ENCODE data around the gene GRM8. TPM values are rescaled to one million over a fixed set of nuclear protein-coding genes. Genes with fewer than 3 reads are reported as not detected.

GRM8 gene
- total RNA-seq, 1 experiment from 2014 or later: 1.8 TPM

GRCh38 chr7:126843336-126843735 lies 409.4 kb downstream of the GRM8 start:
- Mint-ChIP-seq H3K9me3 (peaks cover 0 to 3% of the 10 kb centered on the region in 2 experiments; a peak in 2 of 5 replicates), H3K27ac (no peak overlapping the region), H3K4me1 (no peaks in the 10 kb centered on the region), H3K27me3 (ENCODE audit: low read depth) (no peaks in the 10 kb centered on the region; the same call in 1 of the 2 replicates), H3K36me3 (ENCODE audit: insufficient read depth in 1 of 3, low read depth in 3 of 3) (no peaks in the 10 kb centered on the region), H3K4me3 (no peak overlapping the region)
- no peak overlapping the region for H3K4ac ChIP-seq (ENCODE audit: low read depth, low read length)
- H3K4me2 ChIP-seq (ENCODE audit: insufficient read depth, insufficient read length, low read length): no peak overlapping the region
- no peak overlapping the region for H3K56ac ChIP-seq (ENCODE audit: insufficient read length, low read depth, low read length)
- no peaks in the 10 kb centered on the region for H3K79me2 ChIP-seq (ENCODE audit: insufficient read depth, low read length)
- no peaks in the 10 kb centered on the region for H3K27me3 ChIP-seq (ENCODE audit: insufficient read depth, low read length)
- H2BK5ac ChIP-seq (ENCODE audit: insufficient read length, low read length): no peak overlapping the region
- H3K18ac ChIP-seq (ENCODE audit: insufficient read length, low read depth, low read length): no peak overlapping the region
- H2BK15ac ChIP-seq (ENCODE audit: low read depth, low read length): no peak overlapping the region
- H3K9ac ChIP-seq (ENCODE audit: extremely low read depth, insufficient read length, low read length): no peak overlapping the region
- H3K14ac ChIP-seq (ENCODE audit: insufficient read depth, low read length): no peak overlapping the region
- H4K20me1 ChIP-seq (ENCODE audit: control insufficient read depth, insufficient read depth, insufficient read length): no peaks in the 10 kb centered on the region
- no peak overlapping the region for H2BK12ac ChIP-seq (ENCODE audit: insufficient read length, low read depth, low read length)
- H2AK5ac ChIP-seq (ENCODE audit: insufficient read length, low read length): no peak overlapping the region
- no peaks in the 10 kb centered on the region for H3K23me2 ChIP-seq (ENCODE audit: insufficient read length, low read depth, low read length, poor library complexity, severe bottlenecking)
- no peaks in the 10 kb centered on the region for H3K4me1 ChIP-seq (ENCODE audit: insufficient read depth, low read length)
- WGBS (ENCODE audit: extremely low coverage, insufficient read length, low lambda C conversion rate): no CpG with 5 or more reads among the region's 2 CpGs
- H4K91ac ChIP-seq (ENCODE audit: insufficient read length, low read depth, low read length): no peak overlapping the region
- no peaks in the 10 kb centered on the region for H3K9me3 ChIP-seq (ENCODE audit: control insufficient read depth, low read depth, low read length)
- no peak for DNase-seq
- no peak overlapping the region for H2AFZ ChIP-seq (ENCODE audit: low read length)
- no peak overlapping the region for H2BK20ac ChIP-seq (ENCODE audit: low read depth, low read length, poor library complexity, severe bottlenecking)
- no peak overlapping the region for H4K8ac ChIP-seq (replicated peaks; ENCODE audit: insufficient read length, low read depth, low read length)
- H3T11ph ChIP-seq (ENCODE audit: low read length): no peak overlapping the region
- no peak overlapping the region for H3K23ac ChIP-seq (ENCODE audit: insufficient read length, low read depth, low read length)
- H3K27ac ChIP-seq (ENCODE audit: insufficient read length, low read depth, low read length): no peak overlapping the region
- no peaks in the 10 kb centered on the region for H3K79me1 ChIP-seq (ENCODE audit: insufficient read depth, low read depth, low read length, poor library complexity, severe bottlenecking)
- H2BK120ac ChIP-seq (ENCODE audit: low read depth, low read length, poor library complexity, severe bottlenecking): no peak overlapping the region
- no peak overlapping the region for H4K5ac ChIP-seq (ENCODE audit: insufficient read length, low read depth, low read length)
- no peak for TF ChIP-seq CTCF (conservative IDR thresholded peaks at IDR 0.05)

Measured in H9 (cell line).